Measurements from ENCODE around the gene CFAP70.

The CFAP70 gene

DNA sequence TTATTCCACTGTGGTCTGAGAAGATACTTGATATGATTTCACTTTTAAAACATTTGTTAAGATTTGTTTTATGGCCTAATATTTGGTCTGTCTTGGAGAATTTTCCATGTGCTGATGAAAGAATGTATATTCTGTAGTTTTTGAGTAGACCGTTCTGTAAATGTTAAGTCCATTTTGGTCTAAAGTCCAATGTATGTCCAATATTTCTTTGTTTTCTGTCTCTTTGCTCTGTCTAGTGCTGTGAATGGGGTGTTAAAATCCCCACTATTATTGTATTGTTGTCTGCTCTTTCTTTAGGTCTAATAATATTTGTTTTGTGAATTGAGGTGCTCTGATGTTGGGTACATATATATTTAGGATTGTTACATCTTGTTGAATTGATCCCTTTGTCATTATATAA is 142.9 kb downstream of the CFAP70 start:
- no peak for DNase-seq (ENCODE audit: low spot score)

DNA sequence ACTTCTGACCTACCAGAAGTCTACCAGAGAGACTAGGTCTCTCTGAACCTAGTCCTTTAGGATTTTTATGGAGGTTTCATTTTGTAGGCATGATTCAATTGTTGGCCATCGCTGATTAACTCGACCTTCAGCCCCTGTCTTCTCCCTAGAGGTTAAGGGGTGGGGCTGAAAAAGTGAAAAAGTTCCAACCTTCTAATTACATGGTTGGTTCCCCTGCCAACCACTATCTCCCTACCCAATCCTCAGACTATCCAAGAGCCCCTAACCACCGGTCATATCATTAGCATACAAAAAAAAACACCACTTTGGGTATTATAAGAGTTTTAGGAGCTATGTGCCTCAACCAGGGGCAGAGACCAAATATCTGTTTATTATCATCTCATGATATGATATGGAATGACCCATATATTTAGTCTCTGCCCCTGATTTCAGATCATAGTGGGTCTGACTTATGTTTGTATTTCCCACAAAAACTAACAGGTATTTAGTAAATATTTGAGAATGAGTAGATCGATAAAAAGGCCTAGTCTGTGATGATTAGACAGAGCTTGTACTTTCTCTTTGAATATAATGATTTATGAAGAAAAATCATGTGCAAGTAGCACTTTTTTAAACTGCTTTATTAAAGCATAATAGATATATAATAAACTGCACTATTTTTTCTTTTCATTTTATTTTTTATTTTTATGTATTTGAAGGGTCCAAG is 147.4 kb downstream of the CFAP70 start:
- DNase-seq (ENCODE audit: low spot score), result no peak

DNA sequence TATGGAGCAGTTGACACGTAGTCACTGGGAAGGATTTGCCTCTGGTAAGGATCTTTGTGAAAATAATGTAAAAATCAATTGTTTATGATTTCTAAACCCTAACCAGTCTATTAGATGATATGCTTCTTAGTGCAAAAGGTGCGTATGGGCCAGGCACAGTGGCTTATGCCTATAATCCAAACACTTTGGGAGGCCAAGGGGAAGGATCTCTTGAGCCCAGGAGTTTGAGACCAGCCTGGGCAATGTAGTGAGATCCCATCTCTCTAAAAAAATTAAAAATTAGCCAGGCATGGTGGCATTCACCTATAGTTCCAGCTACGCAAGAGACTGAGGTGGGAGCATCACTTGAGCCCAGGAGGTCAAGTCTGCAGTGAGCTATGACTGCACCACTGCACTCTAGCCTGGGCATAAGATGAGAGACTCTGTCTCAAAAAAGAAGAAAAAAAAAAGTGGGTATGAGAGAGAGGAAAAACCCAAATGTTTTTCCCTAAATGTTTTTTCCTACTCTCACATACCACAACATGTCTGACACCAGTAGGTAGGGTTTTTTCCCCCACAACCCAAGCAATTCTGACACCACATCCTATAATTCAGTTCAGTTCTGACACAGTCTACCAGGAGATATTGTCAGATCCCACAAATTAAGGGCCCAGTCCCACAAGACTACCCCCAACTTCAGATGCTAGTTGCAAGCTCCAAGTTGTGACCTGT is 148.1 kb downstream of the CFAP70 start:
- no peak for DNase-seq (ENCODE audit: low spot score)

DNA sequence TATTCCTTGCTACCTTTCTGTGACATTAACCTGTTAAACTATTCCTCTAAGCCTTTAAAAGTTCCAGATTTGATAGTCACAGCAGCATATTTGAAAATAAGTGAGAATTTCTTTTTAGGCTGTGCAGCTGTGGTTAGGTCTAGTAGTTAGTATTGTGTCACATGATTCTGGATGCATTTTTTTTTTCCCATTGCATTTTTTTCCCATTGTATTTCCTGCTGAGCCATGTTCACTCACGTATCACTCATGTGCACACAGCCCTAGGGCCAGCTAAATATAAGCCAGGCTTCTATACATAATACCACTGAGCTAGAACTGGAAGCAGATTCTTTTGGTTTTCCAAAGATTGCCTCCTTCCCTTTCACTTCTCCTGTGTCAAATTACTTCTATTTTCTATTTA is 149.0 kb downstream of the CFAP70 start:
- no peak for DNase-seq (ENCODE audit: low spot score)

DNA sequence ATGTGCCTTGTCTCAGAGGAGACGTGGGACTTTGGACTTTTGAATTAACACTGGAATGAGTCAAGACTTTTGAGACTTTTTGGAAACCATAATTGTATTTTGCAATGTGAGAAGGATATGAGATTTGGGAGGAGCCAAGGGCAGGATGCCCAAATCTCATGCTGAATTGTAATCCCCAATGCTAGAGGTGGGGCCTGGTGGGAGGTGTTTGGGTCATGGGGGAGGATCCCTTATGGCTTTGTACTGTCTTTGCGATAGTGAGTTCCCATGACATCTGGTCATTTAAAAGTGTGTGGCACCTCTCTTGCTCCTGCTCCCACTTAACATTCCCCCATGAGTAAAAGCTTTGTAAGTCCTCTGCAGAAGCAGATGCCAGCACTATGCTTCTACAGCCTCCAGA is 150.8 kb downstream of the CFAP70 start:
- no peak for DNase-seq (ENCODE audit: low spot score)

DNA sequence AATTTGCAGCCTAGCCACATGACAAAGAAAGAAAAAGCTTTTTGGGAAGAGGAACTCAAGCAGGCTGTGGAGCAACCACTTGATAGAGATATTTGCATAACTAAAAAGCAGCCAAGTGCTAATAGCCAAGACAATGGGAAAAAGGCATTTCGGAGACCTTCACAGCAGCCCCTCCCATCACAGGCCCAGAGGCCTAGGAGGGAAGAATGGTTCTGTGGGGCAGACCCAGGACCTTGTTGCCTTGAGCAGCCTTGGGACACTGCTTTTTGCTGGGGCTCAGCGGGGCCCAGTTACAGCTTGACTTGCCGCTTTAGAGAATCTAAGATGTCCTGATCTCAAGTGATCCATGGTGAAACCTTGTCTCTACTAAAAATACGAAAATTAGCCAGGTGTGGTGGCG is 152.3 kb downstream of the CFAP70 start:
- no peak for DNase-seq (ENCODE audit: low spot score)

DNA sequence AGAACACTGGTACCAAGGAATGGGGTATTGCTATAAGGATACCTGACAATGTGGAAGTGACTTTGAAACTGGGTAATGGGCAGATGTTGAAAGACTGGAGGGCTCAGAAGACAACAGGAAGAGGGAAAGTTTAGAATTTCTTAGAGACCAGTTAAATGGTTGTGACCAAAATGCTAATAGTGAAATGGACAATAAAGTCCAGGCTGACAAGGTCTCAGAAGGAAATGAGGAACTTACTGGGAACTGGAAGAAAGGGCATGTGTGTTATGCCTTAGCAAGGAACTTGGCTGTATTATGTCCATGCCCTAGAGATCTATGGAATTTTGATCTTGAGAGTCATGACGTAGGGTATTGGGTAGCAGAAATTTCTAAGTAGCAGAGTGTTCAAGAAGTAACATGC is 152.8 kb downstream of the CFAP70 start:
- no peak for DNase-seq (ENCODE audit: low spot score)

DNA sequence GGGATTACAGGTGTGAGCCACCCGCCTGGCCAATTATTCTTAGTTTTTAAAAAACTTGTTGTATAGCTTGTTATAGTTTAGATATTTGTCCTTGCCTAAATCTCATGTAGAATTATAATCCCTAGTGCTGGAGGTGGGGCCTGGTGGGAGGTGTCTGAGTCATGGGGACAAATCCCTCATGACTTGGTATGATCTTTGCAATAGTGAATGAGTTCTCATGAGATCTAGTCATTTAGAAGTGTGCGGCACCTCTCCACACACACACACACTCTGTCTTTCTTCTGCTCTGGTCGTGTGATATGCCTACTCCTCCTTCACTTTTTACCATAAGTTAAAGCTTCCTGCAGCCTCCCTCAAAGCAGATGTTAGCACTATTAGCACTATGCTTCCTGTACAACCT is 153.6 kb downstream of the CFAP70 start:
- DNase-seq (ENCODE audit: low spot score), result no peak
